HG03571 (cell line): Measurements from ENCODE around the gene OR5I1.
"Not testable (repeated sequence)": the region's sequence is repeated elsewhere in the genome, so short reads cannot be mapped to it uniquely, and the experiment has no call there.

Source experiments
- ATAC-seq: cut with Tn5 transposase; IDR thresholded peaks from one replicate; pipeline ENCODE4 v1.9.1; 2021; ENCODE audit not compliant: unreplicated experiment

Gene OR5I1

DNA sequence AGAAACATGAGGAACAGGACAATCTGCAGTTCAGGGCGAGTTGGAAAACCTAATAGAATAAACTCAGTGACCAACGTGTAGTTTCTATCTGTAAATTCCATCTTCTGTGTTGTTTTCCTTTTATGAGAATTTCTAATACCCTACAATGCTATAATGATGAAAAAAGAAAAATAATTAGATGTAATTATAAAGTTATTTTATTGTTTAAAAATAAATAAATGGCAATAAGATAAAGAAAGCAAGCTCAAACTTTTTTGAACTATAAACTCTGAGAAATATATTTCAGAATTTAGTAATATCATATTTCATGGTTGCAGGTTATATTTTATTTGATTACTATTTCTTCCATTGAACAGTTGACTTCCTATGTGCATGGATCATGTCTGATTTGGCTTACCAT, at the start of gene OR5I1:
Gene OR5I1 (minus strand): TSS at position 101 of the 400 bp plus-strand sequence. CDS start 0 bp downstream, at position 101.
- ATAC-seq, result no peak

- no peak for ATAC-seq
Observed at GRCh38 chr11:55970935-55971334, 34.7 kb upstream of the OR5I1 start.

GRCh38 chr11:55969845-55970244, 33.6 kb upstream of the OR5I1 start, which contains the start of gene OR10AG1:
Gene OR10AG1, minus strand, starts transcription at chr11:55969945. Its CDS starts 38 bp downstream, at chr11:55969907.
- ATAC-seq, result no peak

DNA sequence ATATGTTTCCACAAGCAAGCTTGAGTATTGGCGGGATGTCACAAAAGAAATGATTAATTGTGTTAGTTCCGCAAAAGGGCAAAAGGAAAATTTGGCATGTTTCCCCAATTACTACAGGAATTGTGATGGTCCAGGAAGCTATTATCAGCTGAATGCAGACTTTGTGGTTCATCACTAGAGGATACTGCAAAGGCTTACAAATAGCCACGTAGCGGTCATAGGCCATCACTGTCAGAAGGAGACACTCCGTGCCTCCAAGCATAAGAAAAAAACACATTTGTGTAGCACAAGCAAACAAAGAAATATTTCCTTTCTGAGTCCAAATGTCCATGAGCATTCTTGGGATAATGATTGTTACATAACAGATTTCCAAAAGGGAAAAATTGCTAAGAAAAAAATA, 31.7 kb upstream of the OR5I1 start:
- no peak for ATAC-seq

GRCh38 chr11:55966391-55966790, 30.2 kb upstream of the OR5I1 start:
- ATAC-seq, result no peak

- no peak for ATAC-seq
Observed at GRCh38 chr11:55956521-55956920, 20.3 kb upstream of the OR5I1 start.

GRCh38 chr11:55949330-55949729, 13.1 kb upstream of the OR5I1 start:
- ATAC-seq, result no peak

- no peak for ATAC-seq
Observed at GRCh38 chr11:55942785-55943392, 6.7 kb upstream of the OR5I1 start.

DNA sequence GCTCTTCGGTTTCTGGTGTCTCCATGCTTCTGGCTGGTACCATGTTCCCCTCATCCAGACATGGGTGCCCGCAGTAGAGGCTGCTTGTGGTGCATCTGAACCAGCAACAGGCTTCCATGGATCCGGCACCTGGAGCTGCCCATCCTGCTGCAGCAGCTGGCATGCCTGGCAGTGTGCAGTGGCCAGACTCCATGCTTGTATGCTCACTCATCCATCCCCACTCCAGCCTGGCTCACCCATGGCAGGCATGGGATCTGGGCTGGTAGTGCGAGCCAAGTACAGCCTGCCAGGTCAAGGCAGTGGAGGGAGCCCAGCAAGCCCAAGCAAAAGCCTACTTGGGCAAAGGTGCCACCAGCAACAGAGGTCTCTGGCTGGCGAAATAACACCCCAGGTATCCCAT, 15.7 kb downstream of the OR5I1 start:
- ATAC-seq, result no peak

GRCh38 chr11:55914482-55914881, 21.7 kb downstream of the OR5I1 start, which contains the start of gene OR5W2:
Gene OR5W2, minus strand, starts transcription at chr11:55914582. Its CDS starts 0 bp downstream, at chr11:55914582.
- ATAC-seq, result no peak

GRCh38 chr11:55902308-55902707, 33.9 kb downstream of the OR5I1 start:
- ATAC-seq, result no peak

GRCh38 chr11:55895216-55895615, 41.0 kb downstream of the OR5I1 start:
- ATAC-seq, result no peak

DNA sequence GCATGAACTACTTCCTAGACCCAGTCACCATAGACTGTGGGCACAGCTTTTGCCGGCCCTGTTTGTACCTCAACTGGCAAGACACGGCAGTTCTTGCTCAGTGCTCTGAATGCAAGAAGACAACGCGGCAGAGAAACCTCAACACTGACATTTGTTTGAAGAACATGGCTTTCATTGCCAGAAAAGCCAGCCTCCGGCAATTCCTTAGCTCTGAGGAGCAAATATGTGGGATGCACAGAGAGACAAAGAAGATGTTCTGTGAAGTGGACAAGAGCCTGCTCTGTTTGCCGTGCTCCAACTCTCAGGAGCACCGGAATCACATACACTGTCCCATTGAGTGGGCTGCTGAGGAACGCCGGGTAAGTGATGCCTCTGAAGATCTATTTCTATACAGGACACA, 50.7 kb downstream of the OR5I1 start:
- not testable (repeated sequence) for ATAC-seq
